Pulmonary artery endothelial cell (primary cell): ENCODE results near the gene RBM28. TPM values are rescaled to one million over a fixed set of nuclear protein-coding genes. Genes with fewer than 3 reads are reported as not detected.

Source experiments
- DNase-seq: peaks from one replicate; pipeline ENCODE4 v3.0.0-alpha.2; 2011; ENCODE audit warnings: low read depth, low spot score
- total RNA-seq: library from RNA; depleted of rRNA; stranded (reverse); fragments of >200 nt; gene quantifications from 2 replicates; pipeline ENCODE4 v1.2.3, GENCODE V29; 2014

RBM28 gene
- total RNA-seq, 1 donor from 2014 or later: 19.7 TPM

GRCh38 chr7:128374041-128374440 is 30.3 kb upstream of the RBM28 start:
- no peak for DNase-seq

GRCh38 chr7:128373606-128374005 is 29.9 kb upstream of the RBM28 start:
- no peak for DNase-seq

GRCh38 chr7:128370491-128370890 is 26.8 kb upstream of the RBM28 start:
- DNase-seq: no peak

- DNase-seq: no peak
Measured at GRCh38 chr7:128366986-128367385, 23.3 kb upstream of the RBM28 start.

- DNase-seq: no peak
Measured at GRCh38 chr7:128366300-128366699, 22.6 kb upstream of the RBM28 start.

- DNase-seq: no peak
Measured at GRCh38 chr7:128365432-128365831, 21.7 kb upstream of the RBM28 start.

GRCh38 chr7:128364166-128364870 is 20.6 kb upstream of the RBM28 start:
- DNase-seq: no peak

GRCh38 chr7:128363261-128363721 is 19.6 kb upstream of the RBM28 start:
- no peak for DNase-seq

- DNase-seq: no peak
Measured at GRCh38 chr7:128362670-128363069, 19.0 kb upstream of the RBM28 start.

- no peak for DNase-seq
Measured at GRCh38 chr7:128361411-128362379, 18.0 kb upstream of the RBM28 start, which contains the start of gene PRRT4. TSS of gene PRRT4 (minus strand) at chr7:128361690.

GRCh38 chr7:128360359-128360678 is 16.6 kb upstream of the RBM28 start:
- DNase-seq: no peak

GRCh38 chr7:128359939-128360338 is 16.2 kb upstream of the RBM28 start:
- DNase-seq: no peak

GRCh38 chr7:128359336-128359735 is 15.6 kb upstream of the RBM28 start:
- DNase-seq: no peak

GRCh38 chr7:128358233-128358632 is 14.5 kb upstream of the RBM28 start:
- DNase-seq: no peak

- no peak for DNase-seq
Measured at GRCh38 chr7:128357217-128357613, 13.5 kb upstream of the RBM28 start.

GRCh38 chr7:128356546-128357216 is 13.0 kb upstream of the RBM28 start:
- no peak for DNase-seq

- no peak for DNase-seq
Measured at GRCh38 chr7:128353610-128354009, 9.9 kb upstream of the RBM28 start.

GRCh38 chr7:128353189-128353588 is 9.5 kb upstream of the RBM28 start:
- DNase-seq: no peak

GRCh38 chr7:128352636-128353035 is 8.9 kb upstream of the RBM28 start:
- no peak for DNase-seq

GRCh38 chr7:128352153-128352537 is 8.4 kb upstream of the RBM28 start:
- DNase-seq: peak; percentile 7

GRCh38 chr7:128351296-128352152 is 7.8 kb upstream of the RBM28 start:
- no peak for DNase-seq
